Vagina (tissue), 2 donors: Measurements from ENCODE around the gene VSIG4.

Experiments used
- CTCF ChIP-seq, 3 experiments: fragments of 450-650 bp in 2 of 3; fragments of 200-600 bp in 1 of 3; sonication (generic) in 1 of 3; IDR thresholded peaks; one replicate each; pipeline ENCODE4 v1.5.1; 2017 to 2019; ENCODE audit warnings: antibody characterized with exemption in 3 of 3, mild to moderate bottlenecking in 2 of 3, moderate library complexity in 2 of 3
- POLR2A ChIP-seq, 2 donors: fragments of 450-650 bp; IDR thresholded peaks; one replicate each; pipeline ENCODE4 v1.6.1; 2017; ENCODE audit warnings: antibody characterized with exemption in 2 of 2, mild to moderate bottlenecking in 2 of 2, moderate library complexity in 2 of 2
- POLR2AphosphoS5 ChIP-seq, 2 donors: sonication (generic); formaldehyde crosslinking; IDR thresholded peaks; one replicate each; pipeline ENCODE4 v1.9.0; 2017; ENCODE audit warnings: antibody characterized with exemption in 2 of 2, mild to moderate bottlenecking in 2 of 2, low read depth in 1 of 2; ENCODE audit not compliant: insufficient read depth in 1 of 2

- no peak for TF ChIP-seq CTCF (IDR thresholded peaks at IDR 0.05)
- no peak for TF ChIP-seq POLR2A (IDR thresholded peaks at IDR 0.05)
- TF ChIP-seq POLR2AphosphoS5 (IDR thresholded peaks at IDR 0.05; ENCODE audit: insufficient read depth in 1 of 2, low read depth in 1 of 2) = no peak
Measured at GRCh38 chrX:66030505-66031317, 9.2 kb downstream of the VSIG4 start.
